ENCODE data around the gene NEUROD4.

DNA sequence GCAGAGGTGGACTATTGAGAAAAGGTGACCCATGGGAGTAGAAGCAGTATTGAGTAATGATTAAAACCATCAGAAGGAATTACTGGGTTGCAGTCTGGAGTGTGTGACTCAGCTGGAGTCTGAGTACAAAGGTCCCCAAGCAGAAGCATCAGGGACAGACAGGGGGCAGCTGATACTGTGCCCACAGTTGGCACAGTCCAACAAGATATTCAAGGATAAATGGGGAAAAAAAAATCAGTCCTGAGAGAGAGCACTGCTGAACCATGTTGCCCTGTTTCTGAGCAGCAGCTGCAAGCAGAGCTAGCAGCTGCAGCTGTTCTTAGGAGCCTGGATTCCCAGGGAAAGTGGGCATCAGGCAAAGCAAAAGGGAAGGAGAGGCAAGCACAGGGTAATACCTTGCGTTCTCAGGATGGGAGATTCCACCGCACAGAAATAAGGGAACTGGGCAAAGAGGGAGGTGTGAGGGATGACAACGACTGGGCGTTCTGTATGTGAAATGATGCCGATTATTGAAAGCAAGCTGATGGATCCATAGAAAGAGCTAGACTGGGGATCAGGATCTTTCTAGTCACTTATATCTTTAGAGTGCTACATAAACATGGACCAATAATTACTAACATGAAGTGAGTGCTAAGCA, 17.7 kb downstream of the NEUROD4 start:
- TF ChIP-seq, protein P1, sequence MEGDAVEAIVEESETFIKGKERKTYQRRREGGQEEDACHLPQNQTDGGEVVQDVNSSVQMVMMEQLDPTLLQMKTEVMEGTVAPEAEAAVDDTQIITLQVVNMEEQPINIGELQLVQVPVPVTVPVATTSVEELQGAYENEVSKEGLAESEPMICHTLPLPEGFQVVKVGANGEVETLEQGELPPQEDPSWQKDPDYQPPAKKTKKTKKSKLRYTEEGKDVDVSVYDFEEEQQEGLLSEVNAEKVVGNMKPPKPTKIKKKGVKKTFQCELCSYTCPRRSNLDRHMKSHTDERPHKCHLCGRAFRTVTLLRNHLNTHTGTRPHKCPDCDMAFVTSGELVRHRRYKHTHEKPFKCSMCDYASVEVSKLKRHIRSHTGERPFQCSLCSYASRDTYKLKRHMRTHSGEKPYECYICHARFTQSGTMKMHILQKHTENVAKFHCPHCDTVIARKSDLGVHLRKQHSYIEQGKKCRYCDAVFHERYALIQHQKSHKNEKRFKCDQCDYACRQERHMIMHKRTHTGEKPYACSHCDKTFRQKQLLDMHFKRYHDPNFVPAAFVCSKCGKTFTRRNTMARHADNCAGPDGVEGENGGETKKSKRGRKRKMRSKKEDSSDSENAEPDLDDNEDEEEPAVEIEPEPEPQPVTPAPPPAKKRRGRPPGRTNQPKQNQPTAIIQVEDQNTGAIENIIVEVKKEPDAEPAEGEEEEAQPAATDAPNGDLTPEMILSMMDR (IDR thresholded peaks at IDR 0.05): no peak
- TF ChIP-seq EZH2phosphoT487 (IDR thresholded peaks at IDR 0.05) (no peak), EZH2 (IDR thresholded peaks at IDR 0.05) (no peak)

All from neural progenitor cell (in vitro differentiated cells).